ENCODE results near the gene DOCK1. TPM values are rescaled to one million over a fixed set of nuclear protein-coding genes. Genes with fewer than 3 reads are reported as not detected.
A peak's percentile ranks its signal among the peaks of the same experiment; 100 is the strongest.

The DOCK1 gene
- total and polyA plus RNA-seq, 3 donors from 2014 or later = 19.0 to 46.2 (median 32.0) TPM

DNA sequence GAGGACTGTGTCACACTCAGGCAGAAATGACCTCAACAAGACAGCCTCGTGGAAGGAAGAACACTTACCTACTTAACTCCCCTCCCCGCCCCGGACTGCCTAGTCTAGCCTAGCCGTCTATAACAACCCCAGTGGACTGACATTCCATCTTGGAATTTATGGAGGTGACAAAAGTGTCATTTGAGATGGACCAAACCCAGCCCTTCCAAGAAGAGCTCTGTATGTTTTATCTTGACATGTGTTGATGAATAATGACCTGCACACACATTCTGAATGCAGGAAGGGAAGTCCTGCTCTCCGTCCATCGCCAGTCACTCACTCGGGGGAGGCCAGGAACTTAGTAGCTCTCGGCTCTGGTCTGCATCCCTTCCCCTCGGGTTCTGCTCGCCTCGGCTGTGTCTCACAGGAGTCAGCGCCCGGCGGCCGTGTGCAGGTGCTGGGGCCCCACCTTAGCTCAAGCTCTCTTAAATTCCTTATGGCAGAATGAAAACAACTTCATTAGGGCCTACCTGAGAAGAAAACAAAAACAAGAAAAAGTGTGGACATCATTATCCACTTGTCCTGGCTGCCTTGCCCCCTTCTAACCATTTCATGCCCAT is 503.0 kb downstream of the DOCK1 start:
- Histone ChIP-seq H3K27ac (peak overlapping the region in 1 of 2 donors; percentile 11), H3K4me3 (no peak overlapping the region), H3K27me3 (no peaks in the 10 kb centered on the region), H3K9me3 (no peaks in the 10 kb centered on the region), H3K4me1 (no peaks in the 10 kb centered on the region), H3K36me3 (ENCODE audit: low read depth, missing control alignments) (no peaks in the 10 kb centered on the region)
- 92% methylated on average over 12 to 15 of the region's 15 CpGs for WGBS, 2 donors
- intact Hi-C loops (cut with DNase I; ENCODE audit: low total_unique reads) = no loop called here
- DNase-seq = no peak
- no peak for TF ChIP-seq POLR2A (IDR thresholded peaks at IDR 0.05)

DNA sequence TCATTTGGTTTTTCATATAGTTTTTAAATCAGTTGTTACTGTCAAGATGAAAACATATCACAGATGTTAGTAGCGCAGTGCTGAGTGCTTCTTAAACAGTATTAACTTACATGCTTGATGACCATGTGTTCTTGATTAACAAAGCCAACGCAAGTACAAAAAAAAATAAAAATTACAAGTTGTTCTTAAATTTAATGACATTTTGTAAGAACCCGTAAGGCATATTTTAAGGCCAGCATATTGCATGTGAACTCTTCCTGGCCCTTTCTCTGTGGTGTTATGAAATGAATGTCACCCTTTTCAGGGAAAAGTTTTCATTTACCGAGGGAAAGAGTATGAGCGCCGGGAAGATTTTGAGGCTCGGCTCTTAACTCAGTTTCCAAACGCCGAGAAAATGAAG is 503.5 kb downstream of the DOCK1 start:
- Histone ChIP-seq H3K9me3 (no peaks in the 10 kb centered on the region), H3K4me3 (no peak overlapping the region), H3K27me3 (no peaks in the 10 kb centered on the region), H3K36me3 (ENCODE audit: low read depth, missing control alignments) (no peaks in the 10 kb centered on the region), H3K27ac (peak overlapping the region in 1 of 2 donors; percentile 11), H3K4me1 (no peaks in the 10 kb centered on the region)
- intact Hi-C loops (cut with DNase I; ENCODE audit: low total_unique reads) = no loop called here
- 64 to 75% methylated on average over 9 of the region's 9 CpGs for WGBS, 2 donors
- no peak for DNase-seq
- no peak for TF ChIP-seq POLR2A (IDR thresholded peaks at IDR 0.05)
- TF ChIP-seq, protein P1, sequence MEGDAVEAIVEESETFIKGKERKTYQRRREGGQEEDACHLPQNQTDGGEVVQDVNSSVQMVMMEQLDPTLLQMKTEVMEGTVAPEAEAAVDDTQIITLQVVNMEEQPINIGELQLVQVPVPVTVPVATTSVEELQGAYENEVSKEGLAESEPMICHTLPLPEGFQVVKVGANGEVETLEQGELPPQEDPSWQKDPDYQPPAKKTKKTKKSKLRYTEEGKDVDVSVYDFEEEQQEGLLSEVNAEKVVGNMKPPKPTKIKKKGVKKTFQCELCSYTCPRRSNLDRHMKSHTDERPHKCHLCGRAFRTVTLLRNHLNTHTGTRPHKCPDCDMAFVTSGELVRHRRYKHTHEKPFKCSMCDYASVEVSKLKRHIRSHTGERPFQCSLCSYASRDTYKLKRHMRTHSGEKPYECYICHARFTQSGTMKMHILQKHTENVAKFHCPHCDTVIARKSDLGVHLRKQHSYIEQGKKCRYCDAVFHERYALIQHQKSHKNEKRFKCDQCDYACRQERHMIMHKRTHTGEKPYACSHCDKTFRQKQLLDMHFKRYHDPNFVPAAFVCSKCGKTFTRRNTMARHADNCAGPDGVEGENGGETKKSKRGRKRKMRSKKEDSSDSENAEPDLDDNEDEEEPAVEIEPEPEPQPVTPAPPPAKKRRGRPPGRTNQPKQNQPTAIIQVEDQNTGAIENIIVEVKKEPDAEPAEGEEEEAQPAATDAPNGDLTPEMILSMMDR (IDR thresholded peaks at IDR 0.05) = no peak

DNA sequence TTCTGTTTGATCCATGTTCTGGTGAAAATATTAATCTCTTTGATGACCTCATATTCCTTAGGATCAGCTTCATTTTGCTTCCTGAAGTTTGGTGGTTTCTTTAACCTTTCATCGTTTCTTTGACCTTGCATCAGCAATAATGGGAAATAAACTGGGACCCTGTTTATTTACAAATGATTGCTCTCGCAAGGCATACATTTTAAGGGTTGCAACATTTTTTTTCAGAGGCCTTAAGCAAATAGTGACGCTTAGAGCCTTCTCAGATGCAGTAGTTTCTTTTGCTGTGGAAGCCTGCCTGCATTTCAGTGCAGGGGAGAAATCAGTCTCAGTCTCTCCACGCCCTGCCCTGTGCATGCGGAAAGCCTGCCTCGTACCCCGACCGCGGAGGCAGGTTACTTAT is 504.8 kb downstream of the DOCK1 start:
- WGBS, 2 donors = 74 to 76% methylated on average over 9 of the region's 9 CpGs
- no peak overlapping the region for H3K4me3 ChIP-seq
- no peaks in the 10 kb centered on the region for H3K4me1 ChIP-seq
- peak overlapping the region in 1 of 2 donors; percentile 29 for H3K27ac ChIP-seq
- TF ChIP-seq POLR2A (IDR thresholded peaks at IDR 0.05) = no peak
- TF ChIP-seq, protein P1 (IDR thresholded peaks at IDR 0.05) = no peak
- no peaks in the 10 kb centered on the region for H3K36me3 ChIP-seq (ENCODE audit: low read depth, missing control alignments)
- H3K9me3 ChIP-seq = no peaks in the 10 kb centered on the region
- H3K27me3 ChIP-seq = no peaks in the 10 kb centered on the region
- intact Hi-C loops (cut with DNase I; ENCODE audit: low total_unique reads) = no loop called here
- no peak for DNase-seq

DNA sequence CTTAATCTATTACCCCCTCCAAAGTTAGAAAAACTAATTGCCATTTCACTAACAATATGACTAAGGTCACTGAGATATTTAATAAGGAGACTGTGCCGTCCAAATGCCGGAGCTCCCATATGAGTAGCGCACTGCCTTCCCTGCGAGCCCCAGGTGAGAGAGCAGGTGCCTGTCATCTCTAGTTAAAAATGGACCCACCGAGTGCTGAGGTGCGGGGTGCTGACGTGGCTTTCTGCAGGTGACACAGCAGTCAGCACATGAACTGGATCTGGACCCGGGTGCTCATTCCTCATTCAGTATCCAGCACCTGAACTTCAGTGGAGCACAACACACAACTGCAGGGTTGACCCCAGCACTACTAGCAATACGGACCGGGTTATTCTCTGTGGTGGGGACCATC is 505.8 kb downstream of the DOCK1 start:
- no peaks in the 10 kb centered on the region for H3K27me3 ChIP-seq
- no peaks in the 10 kb centered on the region for H3K9me3 ChIP-seq
- DNase-seq = no peak
- H3K36me3 ChIP-seq (ENCODE audit: low read depth, missing control alignments) = no peaks in the 10 kb centered on the region
- 94 to 96% methylated on average over 4 to 10 of the region's 10 CpGs for WGBS, 2 donors
- H3K4me3 ChIP-seq = no peak overlapping the region
- no peak overlapping the region for H3K27ac ChIP-seq
- no peaks in the 10 kb centered on the region for H3K4me1 ChIP-seq
- no peak for TF ChIP-seq POLR2A (IDR thresholded peaks at IDR 0.05)
- TF ChIP-seq, protein P1 (IDR thresholded peaks at IDR 0.05) = no peak
- intact Hi-C loops (cut with DNase I; ENCODE audit: low total_unique reads) = no loop called here

DNA sequence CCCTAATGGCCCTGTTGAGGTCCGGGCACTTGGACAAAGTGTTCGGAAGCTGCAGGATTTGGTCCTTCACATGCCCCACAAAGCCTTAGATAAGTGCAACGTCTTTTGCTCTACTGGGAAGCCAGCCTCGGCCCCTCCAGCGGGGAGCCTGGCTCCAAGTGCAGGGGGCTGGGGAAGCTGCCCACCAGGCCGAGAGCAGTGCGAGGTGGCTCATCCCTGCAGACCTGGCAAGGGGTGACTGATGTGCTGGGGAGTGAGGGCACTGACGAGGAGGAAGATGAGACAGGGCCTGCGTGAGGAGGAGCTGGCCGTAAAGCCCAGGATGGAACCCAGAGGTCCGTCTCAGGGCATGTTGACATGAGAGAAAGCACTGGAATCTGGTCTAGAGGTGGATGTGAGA is 508.1 kb downstream of the DOCK1 start:
- no peak overlapping the region for H3K27ac ChIP-seq
- WGBS, 2 donors = 87 to 99% methylated on average over 11 of the region's 11 CpGs
- H3K9me3 ChIP-seq = no peaks in the 10 kb centered on the region
- no peak for TF ChIP-seq POLR2A (IDR thresholded peaks at IDR 0.05)
- TF ChIP-seq, protein P1 (IDR thresholded peaks at IDR 0.05) = no peak
- H3K4me3 ChIP-seq = no peak overlapping the region
- peaks cover 8% of the 10 kb centered on the region for H3K4me1 ChIP-seq
- H3K27me3 ChIP-seq = no peaks in the 10 kb centered on the region
- no peaks in the 10 kb centered on the region for H3K36me3 ChIP-seq (ENCODE audit: low read depth, missing control alignments)
- DNase-seq = no peak
- intact Hi-C loops (cut with DNase I; ENCODE audit: low total_unique reads) = no loop called here
